Ovary (tissue), 9 donors: Measurements from ENCODE around the gene GNG14. TPM values are rescaled to one million over a fixed set of nuclear protein-coding genes. Genes with fewer than 3 reads are reported as not detected.
"Not testable (repeated sequence)": the region's sequence is repeated elsewhere in the genome, so short reads cannot be mapped to it uniquely, and the experiment has no call there.

Source experiments
- DNase-seq, 5 donors: peaks; one replicate each; pipeline ENCODE4 v3.0.0-alpha.2; 2019 to 2020
- H3K27ac ChIP-seq, 2 donors: fragments of 200-600 bp; one replicate each; pipeline versions ENCODE4 v1.5.1 to v1.8.0; 2019 to 2022
- H3K27me3 ChIP-seq: fragments of 200-600 bp; one replicate; pipeline ENCODE4 v1.8.0; 2022
- H3K36me3 ChIP-seq: fragments of 200-600 bp; sonication (generic); one replicate; pipeline ENCODE4 v1.5.1; 2019
- H3K4me1 ChIP-seq: one replicate; pipeline ENCODE4 v1.8.1; 2013; ENCODE audit warnings: mild to moderate bottlenecking, moderate library complexity; ENCODE audit not compliant: insufficient read depth
- H3K4me3 ChIP-seq: fragments of 200-600 bp; sonication (generic); one replicate; pipeline ENCODE4 v1.5.1; 2017
- H3K9me3 ChIP-seq, 2 donors: fragments of 200-600 bp in 1 of 2; sonication (generic) in 1 of 2; one replicate each; pipeline versions ENCODE4 v1.5.1 to v1.8.1; 2013 to 2019; ENCODE audit warnings: mild to moderate bottlenecking in 1 of 2, moderate library complexity in 1 of 2
- CTCF ChIP-seq, 3 donors: fragments of 450-650 bp in 2 of 3; fragments of 200-600 bp in 1 of 3; IDR thresholded peaks; one replicate each; pipeline versions ENCODE4 v1.5.1 to v1.8.0; 2016 to 2022; ENCODE audit warnings: antibody characterized with exemption in 3 of 3, mild to moderate bottlenecking in 1 of 3
- EP300 ChIP-seq: sonication (generic); formaldehyde crosslinking; IDR thresholded peaks from one replicate; pipeline ENCODE4 v1.6.1; 2017; ENCODE audit warnings: antibody characterized with exemption
- POLR2A ChIP-seq: fragments of 450-650 bp; IDR thresholded peaks from one replicate; pipeline ENCODE4 v1.6.1; 2017; ENCODE audit warnings: antibody characterized with exemption, mild to moderate bottlenecking, moderate library complexity
- WGBS, 3 donors: extraction: QIAGEN DNeasy Blood & Tissue Kit in 1 of 3; methylation state at CpG; one replicate each; pipeline versions ENCODE4 v1.1.5 to v1.1.7; 2013 to 2017; 5-methylcytosine and 5-hydroxymethylcytosine counted together
- intact Hi-C, 4 donors: fragments of 100-400 bp; cut with DNase I; formaldehyde crosslinking; loops; one replicate each; pipeline versions ENCODE4 v1.11.0 to v1.15.1; 2022 to 2023
- polyA plus RNA-seq, 2 donors: library from polyadenylated mRNA; stranded (reverse); fragments of 200-250 nt in 1 of 2; fragments of 350-450 nt in 1 of 2; fragmentation: Illumina TruSeq in 1 of 2; extraction: RNeasy Lipid Tissue Mini Kit (QIAGEN cat#74804) in 1 of 2; gene quantifications; one replicate each; pipeline ENCODE4 v1.2.3, GENCODE V29; 2013 to 2014
- total RNA-seq, 7 donors: library from RNA; depleted of rRNA in 2 of 7; stranded (reverse); fragments of >200 nt in 2 of 7; fragmentation: NEBNext Ultra II Directional in 3 of 7; extraction: Animal tissue kit (Norgen Biotek cat#: 25700) in 3 of 7; gene quantifications; one replicate each; pipeline versions ENCODE4 v1.1.0 to v1.2.4, GENCODE V29; 2016 to 2023
- donor health status: DM: no; HTN: no; CAD: no; lungs with moderate emphysema.
- donor health status: DM: no; HTN: no; CAD: no.
- donor health status: Bipolar disorder and iron deficiency.
- donor health status: DM: yes; HTN: yes; CAD: no.
- donor health status: DM: no; HTN: no; CAD: no.
- donor health status: DM: yes; HTN: yes; CAD: no.

The GNG14 gene
- total and polyA plus RNA-seq, 9 donors, result not detected

- Histone ChIP-seq H3K4me3 (no peak overlapping the region), H3K27me3 (no peaks in the 10 kb centered on the region), H3K36me3 (no peaks in the 10 kb centered on the region), H3K27ac (no peak overlapping the region), H3K4me1 (peaks cover 8% of the 10 kb centered on the region), H3K9me3 (no peaks in the 10 kb centered on the region)
- no peak for TF ChIP-seq CTCF (IDR thresholded peaks at IDR 0.05)
- 88 to 89% (median 88%) methylated on average over 26 of the region's 26 CpGs for WGBS, 3 donors
- intact Hi-C loops, result no loop called here
- DNase-seq, result no peak
These were observed 45.3 kb upstream of the GNG14 start for GRCh38 chr19:12642506-12642905.

GRCh38 chr19:12643716-12644115, 44.1 kb upstream of the GNG14 start:
- intact Hi-C loops, H3K4me3 ChIP-seq: not testable (repeated sequence)
- WGBS, 3 donors, result 92 to 96% (median 95%) methylated on average over 14 of the region's 14 CpGs

GRCh38 chr19:12646551-12646950, 41.2 kb upstream of the GNG14 start:
- H3K36me3 ChIP-seq, result no peaks in the 10 kb centered on the region
- H3K27me3 ChIP-seq, result no peaks in the 10 kb centered on the region
- no peak for DNase-seq
- H3K4me1 ChIP-seq, result peaks cover 12% of the 10 kb centered on the region
- H3K4me3 ChIP-seq, result no peak overlapping the region
- WGBS, 3 donors, result 78 to 88% (median 79%) methylated on average over 10 of the region's 10 CpGs
- no peaks in the 10 kb centered on the region for H3K9me3 ChIP-seq
- intact Hi-C loops, result no loop called here
- no peak overlapping the region for H3K27ac ChIP-seq
- TF ChIP-seq CTCF (IDR thresholded peaks at IDR 0.05), result no peak
- TF ChIP-seq POLR2A, result no peak
- TF ChIP-seq EP300, result no peak

More at GRCh38 chr19:12643716-12644115, 44.1 kb upstream of the GNG14 start:
- peaks cover 17% of the 10 kb centered on the region for H3K4me1 ChIP-seq
- H3K36me3 ChIP-seq, H3K27ac ChIP-seq, H3K9me3 ChIP-seq, H3K27me3 ChIP-seq, DNase-seq: not testable (repeated sequence)

GRCh38 chr19:12647047-12647446, 40.8 kb upstream of the GNG14 start:
- Histone ChIP-seq H3K36me3 (no peaks in the 10 kb centered on the region), H3K27ac (peak overlapping the region in 1 of 2 donors; percentile 29), H3K9me3 (no peaks in the 10 kb centered on the region), H3K4me3 (no peak overlapping the region), H3K27me3 (no peaks in the 10 kb centered on the region), H3K4me1 (peaks cover 12% of the 10 kb centered on the region)
- TF ChIP-seq POLR2A, result no peak
- no peak for TF ChIP-seq EP300
- TF ChIP-seq CTCF (IDR thresholded peaks at IDR 0.05), result no peak
- WGBS, 3 donors, result 67 to 73% (median 73%) methylated on average over 8 of the region's 8 CpGs
- no peak for DNase-seq
- intact Hi-C loops, result no loop called here

- TF ChIP-seq CTCF (IDR thresholded peaks at IDR 0.05), result no peak
- no peak for TF ChIP-seq POLR2A
- no peak for TF ChIP-seq EP300
- peaks cover 12% of the 10 kb centered on the region for H3K4me1 ChIP-seq
- H3K36me3 ChIP-seq, result no peaks in the 10 kb centered on the region
- intact Hi-C loops, result no loop called here
- WGBS, 3 donors, result 6 to 17% (median 6%) methylated on average over 31 of the region's 31 CpGs
- no peaks in the 10 kb centered on the region for H3K27me3 ChIP-seq
- DNase-seq, result peak; percentile 75 to 84 (median 81)
- H3K27ac ChIP-seq, result peak overlapping the region in 1 of 2 donors; percentile 29
- peak overlapping the region; percentile 27 for H3K4me3 ChIP-seq
- H3K9me3 ChIP-seq, result no peaks in the 10 kb centered on the region
These were observed 40.2 kb upstream of the GNG14 start for GRCh38 chr19:12647490-12648071.
